Activated CD4-positive, alpha-beta T cell treated with anti-CD3 and anti-CD28 coated beads, Interleukin-2, amount 50 U/mL, for 24 hours (primary cell): ENCODE data around the gene RFX2.

Source experiments
- DNase-seq, 2 donors: peaks; one replicate each; pipeline ENCODE4 v3.0.0-alpha.2; 2020; ENCODE audit warnings: low read depth in 1 of 2, low spot score in 1 of 2

RFX2 gene

DNA sequence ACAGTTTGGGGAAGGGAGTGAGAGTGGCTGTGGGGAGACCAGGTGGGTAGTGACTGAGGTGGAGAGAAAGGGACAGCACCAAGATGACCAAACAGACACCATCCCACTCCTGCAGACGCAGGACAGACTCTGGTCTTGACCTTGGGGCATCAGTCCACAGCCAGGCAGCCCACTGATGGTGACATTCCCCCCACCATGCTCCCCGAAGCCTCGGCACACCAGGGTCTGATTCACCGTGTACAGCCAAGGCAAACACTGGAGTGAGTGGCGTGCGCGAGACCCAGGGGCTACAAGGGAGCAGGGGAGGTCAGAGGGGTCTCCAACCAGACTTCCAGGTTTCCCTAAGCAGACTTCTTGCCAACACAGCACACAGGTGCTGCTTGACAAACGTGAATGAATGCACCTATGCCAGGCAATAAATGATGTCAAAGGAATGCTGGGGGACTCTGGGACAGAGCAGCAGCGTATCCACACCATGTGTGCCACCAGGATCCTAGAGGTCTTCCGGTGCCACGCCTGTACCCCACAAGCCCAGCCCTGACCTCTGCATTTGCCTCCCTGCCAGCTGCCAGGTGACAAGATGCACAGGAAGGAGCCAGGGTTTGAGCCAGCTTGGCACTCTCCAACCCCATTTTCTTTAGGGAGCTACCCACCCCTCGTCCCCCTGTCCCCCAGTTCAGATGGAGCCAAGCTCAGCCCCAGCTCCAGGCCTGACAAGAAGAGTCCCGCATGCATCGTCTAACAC lies 150.9 kb downstream of the RFX2 start:
- DNase-seq = no peak

DNA sequence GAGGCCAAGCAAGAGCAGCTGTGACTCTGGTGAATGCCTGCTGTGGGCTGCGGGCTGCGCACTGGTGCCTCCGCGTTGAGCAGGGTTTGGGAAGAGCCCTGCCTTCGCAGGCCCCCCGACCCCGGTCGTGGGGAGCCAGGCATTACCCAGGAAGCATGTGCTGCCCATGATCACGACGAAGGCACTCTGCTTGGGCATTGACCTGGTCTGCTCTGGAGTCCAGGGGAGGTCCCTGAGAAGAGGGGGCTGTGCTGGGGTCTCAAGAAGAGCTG lies 151.5 kb downstream of the RFX2 start:
- no peak for DNase-seq

DNA sequence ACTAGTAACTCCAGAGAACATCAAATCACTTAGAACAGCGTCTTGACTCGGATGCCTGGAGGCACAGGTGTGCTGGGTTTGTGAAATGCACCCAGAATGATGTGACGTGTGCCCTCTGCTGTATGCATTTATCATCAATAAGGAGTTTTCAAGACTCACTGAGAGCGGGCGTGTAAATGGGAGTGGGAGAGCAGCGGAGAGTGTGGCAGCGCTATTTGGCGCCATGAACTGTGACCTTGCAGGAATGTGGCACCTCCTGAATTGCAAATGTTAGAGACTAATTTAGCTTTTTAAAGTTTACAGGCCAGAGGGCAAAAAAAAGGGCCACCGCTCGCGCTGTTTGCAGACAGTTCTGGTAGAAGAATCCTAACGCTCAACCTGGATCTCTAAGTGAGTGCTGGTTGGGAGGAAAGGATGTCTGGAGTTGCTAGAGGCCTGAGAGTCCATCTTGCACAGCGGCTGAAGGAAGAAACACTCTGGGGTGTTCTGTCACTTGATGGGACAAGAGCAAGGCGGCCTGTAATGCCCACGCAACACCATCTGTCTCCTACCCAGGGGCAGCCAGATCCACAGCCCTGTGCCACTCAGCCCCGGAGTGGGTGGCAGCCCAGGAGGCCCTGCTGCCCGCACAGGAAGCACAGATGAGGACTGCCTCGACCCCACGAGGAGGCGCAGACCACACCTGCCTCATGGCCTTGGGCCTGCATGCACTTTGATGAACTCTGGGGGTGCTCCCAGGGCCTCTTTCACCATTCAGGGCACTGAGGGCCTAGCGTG lies 152.0 kb downstream of the RFX2 start:
- no peak for DNase-seq

DNA sequence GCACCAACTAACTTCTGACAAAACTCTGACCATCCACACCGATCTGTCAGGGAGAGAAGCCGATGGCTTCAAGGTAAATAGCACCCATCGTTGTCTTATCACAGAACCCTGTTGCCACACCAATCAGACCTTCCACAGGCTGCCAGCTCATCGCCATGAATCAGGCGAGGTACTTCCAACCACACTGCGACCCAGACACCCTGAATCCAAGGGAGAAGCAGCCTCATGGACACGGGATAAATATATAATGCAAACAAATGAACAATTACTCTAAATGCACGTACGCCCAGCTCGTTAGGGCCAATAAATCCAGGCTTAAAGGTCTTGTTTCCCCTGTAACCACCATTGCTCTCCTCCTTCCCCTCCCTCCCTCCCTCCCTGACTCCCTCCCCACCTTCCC lies 153.1 kb downstream of the RFX2 start:
- DNase-seq = no peak

DNA sequence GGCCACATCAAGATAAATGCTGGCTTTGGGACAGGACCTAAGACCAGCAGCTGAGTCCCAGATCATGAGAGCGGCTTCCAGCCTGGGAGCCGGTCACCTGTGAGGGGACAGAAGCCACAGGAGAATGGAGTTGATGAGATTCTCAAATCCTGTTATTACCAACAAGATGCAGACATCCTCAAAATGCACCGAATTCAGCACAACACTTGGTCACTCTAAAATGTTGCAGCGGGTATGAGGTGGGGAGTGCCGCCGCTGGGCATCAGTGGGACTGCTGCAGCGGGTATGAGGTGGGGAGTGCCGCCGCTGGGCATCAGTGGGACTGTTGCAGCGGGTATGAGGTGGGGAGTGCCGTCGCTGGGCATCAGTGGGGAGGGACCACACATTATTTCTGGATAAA lies 153.6 kb downstream of the RFX2 start:
- no peak for DNase-seq

DNA sequence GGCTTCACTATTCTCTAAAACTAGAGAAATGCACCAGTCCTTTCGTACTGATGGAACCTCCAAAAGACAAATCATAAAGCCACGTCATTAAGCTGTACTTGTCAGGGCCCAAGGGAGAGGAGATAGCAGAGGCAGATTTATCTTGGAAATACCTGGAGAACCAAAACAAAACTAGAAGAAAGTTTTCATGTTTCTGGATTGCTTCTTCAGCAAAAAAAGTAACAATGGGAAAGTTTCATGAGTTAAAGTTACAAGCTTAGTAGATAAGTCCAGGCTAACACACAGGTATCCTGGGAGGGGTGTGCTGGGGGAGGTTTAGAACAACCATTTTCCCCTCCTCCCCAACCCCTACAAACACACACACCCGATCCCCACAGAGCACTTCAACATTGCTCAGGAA lies 154.0 kb downstream of the RFX2 start:
- no peak for DNase-seq

DNA sequence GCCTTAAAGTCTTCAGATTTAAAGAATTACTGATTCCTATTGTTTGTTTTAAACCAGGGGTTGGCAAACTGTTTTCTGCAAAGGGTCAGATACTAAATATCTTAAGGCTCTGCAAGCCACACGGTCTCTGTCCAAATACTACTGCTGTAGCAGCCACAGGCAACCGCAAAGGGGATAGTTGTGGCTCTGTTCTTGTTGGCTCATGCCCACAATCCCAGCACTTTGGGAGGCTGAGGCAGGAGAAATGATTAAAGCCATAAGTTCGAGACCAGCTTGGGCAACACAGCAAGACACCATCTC lies 154.7 kb downstream of the RFX2 start:
- no peak for DNase-seq

DNA sequence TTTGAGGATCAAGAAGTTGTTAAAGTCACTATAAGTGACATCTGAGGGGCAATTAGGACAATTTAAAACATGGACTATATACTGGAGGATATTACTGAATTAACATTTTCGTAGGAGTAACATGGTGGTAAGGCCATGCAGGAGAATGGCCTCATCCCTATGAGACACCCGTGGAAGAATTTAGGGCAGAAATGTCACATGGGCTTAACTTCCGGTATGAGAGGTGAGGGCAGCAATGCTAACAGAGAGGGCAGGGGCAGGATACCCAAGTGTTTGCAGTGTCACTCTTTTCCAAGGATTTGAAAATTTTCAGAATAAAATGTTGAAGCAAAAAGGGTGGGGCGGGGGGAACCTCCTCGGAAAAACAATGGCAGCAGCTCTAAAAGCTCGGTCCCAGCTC lies 156.0 kb downstream of the RFX2 start:
- DNase-seq = no peak

DNA sequence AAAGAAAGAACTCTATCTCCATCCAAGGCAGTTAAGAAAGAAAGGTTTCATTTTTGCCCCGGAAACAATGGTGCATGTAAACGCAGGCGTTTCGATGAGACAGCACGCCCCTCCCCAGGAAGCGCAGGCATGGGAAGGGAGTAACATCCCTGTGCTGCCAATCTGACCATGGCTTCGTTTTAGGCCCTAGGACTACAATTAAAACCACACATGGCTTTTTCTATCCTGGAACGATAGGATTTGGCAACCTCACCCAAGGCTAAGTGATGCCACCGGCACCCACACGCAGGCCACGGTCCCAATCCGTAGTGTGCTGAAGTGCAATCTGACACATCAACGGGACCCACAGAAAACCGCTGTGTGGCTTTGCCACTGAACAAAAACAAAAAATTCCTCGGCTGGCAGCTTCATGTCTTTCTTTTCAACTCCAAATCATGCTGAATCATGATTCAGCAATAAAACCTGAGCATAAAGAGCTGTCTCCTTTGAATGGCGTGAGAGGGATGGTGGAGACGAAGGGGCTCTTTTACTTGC lies 156.6 kb downstream of the RFX2 start:
- DNase-seq = no peak

DNA sequence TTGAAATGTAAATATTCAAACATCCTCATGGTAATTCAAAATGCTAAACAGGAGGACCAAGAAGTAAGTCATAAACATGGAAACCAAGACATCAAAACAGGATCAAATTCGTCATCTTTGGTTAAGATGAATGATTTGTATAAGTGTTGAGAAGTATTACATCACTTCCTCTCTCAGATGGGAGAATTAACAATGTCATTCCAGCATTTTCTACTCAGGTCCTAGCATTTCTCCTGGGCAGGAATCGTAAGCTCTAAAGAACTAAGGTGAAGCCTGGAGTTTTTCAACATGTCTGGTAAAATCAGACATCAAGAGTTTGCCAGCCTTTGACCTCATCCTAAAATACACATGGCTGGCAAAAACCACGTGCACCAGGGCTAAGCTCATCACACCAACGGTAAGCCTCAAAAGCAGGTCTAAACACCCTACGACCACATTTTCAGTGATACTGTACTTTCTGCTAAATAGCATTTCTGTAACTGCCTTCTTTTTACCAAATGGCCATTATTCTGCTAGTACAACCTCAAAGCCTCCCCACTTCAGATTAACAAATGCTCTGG lies 157.2 kb downstream of the RFX2 start:
- DNase-seq = no peak

DNA sequence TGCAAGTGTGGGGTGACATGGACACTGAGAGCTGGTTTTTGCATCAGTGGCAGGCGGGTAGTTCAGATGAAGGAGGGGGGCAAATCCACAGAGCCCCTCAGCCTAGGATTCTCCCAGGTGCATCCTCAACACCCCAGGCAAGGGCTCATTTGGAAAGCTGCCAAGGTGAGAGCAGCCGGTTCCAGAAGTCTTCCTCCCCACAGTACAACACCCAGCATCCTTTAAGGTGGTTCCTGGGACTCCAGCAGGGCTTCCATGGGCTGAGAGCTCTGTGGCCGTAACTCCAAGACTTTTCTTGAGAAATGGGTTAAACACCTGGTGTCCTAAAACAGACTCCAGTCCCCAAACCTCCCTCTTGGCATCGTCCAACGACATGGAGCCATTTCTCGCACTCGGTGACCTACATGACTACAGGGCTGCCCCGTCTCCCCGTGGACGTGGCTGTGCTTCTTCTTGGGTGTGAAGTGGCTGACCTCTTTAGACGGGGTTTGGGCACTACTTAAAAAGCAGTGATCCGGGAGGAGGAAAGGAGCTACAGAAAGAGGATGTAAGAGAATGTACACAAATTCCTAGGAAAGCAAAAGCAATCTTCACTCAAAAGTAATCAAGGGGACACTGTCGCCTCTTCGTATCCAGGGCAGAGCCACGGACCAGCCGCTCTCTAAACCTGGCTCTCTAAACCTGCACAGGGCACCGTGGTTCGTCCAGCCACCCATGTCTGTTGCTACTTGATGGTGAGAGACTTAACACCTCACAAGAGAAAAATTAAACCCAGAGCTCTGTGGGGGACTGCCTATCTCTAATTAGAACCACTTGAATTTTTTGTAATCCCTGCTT lies 157.9 kb downstream of the RFX2 start:
- DNase-seq = no peak

DNA sequence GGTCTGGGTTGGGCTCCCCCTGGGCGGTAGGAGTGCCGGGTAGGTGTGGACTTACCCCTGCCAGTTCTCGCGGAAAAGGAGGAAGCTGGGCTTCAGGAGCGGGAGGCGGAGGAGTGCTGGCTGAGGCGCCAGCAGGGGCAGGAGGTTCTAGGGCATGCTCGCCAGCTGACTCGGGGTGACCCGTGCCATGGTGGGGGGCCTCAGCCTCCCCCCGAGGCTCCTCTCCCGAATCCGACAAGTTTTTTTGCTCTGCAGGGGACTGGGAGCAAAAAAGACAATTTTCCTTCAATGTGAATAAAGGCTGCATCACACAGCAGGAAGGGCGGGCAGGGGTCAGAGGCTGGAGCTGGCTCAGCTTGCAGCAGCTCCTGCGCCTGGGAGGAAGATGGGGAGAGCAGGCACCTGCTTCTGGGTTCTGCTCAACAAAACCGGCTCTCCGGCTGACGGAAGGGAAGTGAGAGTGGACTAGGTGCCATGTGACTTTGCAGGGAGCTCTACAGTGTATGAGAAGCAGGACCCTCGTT lies 158.9 kb downstream of the RFX2 start:
- DNase-seq = no peak

DNA sequence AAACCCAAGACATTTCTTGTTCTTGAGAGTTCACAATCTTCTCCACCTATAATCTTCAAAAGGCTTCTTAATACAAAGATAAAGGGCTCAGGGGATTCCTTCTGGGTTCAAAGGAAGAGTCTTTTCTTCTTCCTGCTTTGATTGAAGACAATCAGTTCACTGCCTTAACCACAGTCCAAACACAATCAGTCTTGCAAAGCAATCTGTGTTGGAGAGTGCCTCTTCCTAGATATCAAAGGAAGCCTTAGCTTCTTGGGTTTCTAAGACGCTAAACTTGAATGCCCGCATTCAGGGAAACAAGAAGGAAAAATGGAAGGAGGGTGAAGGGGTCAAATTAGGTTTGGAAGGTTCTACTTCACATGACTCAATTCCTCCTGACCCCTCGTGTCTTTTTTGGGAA lies 159.6 kb downstream of the RFX2 start:
- DNase-seq = no peak

DNA sequence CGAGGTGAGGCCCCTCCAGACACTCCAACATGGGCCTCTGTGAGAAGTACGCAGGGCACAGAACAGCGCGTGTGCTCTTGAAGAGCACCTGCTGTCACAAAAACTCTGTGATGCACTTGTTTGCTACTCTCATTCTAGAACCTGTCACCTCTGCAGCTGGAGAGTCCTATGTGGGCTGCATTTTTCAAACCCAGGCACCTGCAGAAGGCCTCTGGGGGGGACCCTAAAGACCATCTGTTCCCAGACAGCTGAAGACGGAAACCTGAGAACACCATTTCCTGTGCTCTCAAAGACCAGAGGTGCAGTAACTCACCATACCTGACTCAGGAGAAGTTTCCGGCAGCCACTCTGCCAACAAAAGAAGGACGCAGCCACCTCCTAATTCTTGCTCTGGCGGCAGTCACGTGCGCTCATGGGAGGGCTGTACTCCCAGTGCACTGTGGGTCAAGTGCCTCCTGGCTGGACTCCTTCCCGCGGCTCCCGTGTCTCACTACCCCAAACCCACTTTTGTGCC lies 160.5 kb downstream of the RFX2 start:
- DNase-seq = peak in 1 of 2 donors; percentile 24

DNA sequence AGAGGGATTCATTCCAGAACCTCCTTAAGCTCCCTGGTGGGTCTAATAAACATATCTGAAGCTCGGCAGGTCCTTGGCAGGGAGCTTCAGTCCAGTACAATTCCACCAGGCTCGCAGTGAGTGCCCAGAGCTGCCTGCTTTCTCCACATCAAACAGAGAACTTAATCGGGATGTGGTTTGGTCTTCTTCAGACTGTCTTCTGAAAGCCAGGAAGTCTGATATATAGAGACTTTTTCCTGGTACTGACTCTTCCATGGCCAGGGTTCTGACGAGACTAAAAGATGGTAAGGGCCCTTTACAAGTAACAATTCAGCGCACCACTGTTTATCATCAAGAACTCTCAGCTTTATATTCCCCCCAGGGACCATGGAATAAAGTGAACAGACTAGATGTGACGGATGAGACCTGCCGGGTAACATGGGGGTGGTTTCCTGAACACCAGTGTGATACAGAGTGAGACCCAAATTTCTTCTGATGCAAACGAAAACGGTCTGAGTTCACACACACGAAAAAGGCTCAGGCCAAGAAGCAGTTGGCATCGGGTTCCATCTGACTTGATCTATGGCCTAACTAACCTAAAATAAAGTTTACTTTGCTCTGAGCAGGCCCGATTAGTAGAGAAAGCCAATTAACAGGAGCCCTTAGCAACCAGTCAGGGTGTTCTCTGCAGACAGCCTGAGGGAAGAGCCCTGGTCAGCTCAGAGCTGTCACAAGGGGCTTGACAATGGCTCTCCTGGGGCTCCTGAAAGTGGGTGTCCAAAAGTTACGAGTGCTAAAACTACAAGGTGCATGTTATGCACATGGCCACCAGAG lies 161.3 kb downstream of the RFX2 start:
- DNase-seq = no peak

DNA sequence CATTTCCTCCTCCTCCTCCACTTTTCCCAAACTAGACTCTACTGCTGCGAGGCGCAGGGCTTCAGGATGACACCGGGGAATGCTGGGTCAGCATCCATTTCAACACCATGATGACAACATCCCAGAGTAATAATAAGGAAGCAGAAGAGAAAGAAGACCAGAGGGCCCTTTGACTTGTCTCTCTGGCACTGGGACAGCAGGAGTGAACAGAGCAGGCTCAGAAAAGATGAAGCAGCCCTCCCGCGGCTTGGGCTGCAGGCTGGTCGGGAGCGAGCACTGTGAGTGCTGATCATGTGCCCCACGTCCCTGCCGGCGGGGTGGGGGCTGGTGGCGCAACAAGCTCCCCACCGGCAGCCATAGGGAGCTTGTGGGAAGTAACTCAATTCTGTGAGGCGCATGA lies 162.9 kb downstream of the RFX2 start:
- no peak for DNase-seq

DNA sequence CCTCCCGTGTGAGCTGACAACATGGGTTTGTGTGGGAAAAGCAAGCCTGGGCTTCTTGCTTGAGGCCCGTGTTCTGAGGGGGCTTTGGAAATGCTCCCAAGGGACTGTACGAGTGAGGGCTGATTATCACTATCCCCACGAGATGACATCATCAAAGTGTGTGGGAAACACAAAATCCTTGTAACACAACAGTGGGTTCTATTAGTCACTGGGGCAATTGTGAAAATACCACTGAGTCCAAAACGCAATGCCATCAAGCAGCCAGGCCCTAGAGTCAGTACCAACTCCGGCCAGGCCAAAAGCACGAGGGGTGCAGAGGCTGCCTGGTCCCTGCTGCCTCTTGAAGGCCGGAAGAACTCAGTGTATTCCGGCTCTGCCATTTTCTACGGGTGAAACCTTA lies 166.7 kb downstream of the RFX2 start:
- no peak for DNase-seq
